Calu3 (cell line): ENCODE data around the gene RASSF6. TPM values are rescaled to one million over a fixed set of nuclear protein-coding genes. Genes with fewer than 3 reads are reported as not detected.
"Not testable (repeated sequence)": the region's sequence is repeated elsewhere in the genome, so short reads cannot be mapped to it uniquely, and the experiment has no call there.

Experiments
- BruUV-seq: library from RNA; stranded (reverse); fragments of 400-500 nt; replicated peaks from 2 replicates; lab custom pipeline; 2021; lab: Mats Ljungman, UMichigan
- CTCF ChIA-PET: fragments of 300-600 bp; sonication (Branson Sonifier 250); formaldehyde crosslinking; loops from one replicate; lab custom pipeline; 2022; ENCODE audit warnings: antibody characterized with exemption; lab: Charles Lee
- DNase-seq: peaks from one replicate; pipeline ENCODE4 v3.0.0; 2022
- H3K27ac Mint-ChIP-seq: one replicate; pipeline ENCODE4 v1.8.0; 2022; ENCODE audit warnings: mixed read lengths; ENCODE audit not compliant: unreplicated experiment
- H3K27me3 Mint-ChIP-seq: one replicate; pipeline ENCODE4 v1.8.0; 2022; ENCODE audit warnings: mixed read lengths; ENCODE audit not compliant: unreplicated experiment
- H3K36me3 Mint-ChIP-seq: one replicate; pipeline ENCODE4 v1.8.0; 2022; ENCODE audit warnings: mild to moderate bottlenecking, moderate library complexity, mixed read lengths; ENCODE audit not compliant: insufficient read depth, unreplicated experiment
- H3K4me1 Mint-ChIP-seq: one replicate; pipeline ENCODE4 v1.8.0; 2022; ENCODE audit warnings: mild to moderate bottlenecking, low read depth, mixed read lengths; ENCODE audit not compliant: unreplicated experiment
- H3K4me3 Mint-ChIP-seq: one replicate; pipeline ENCODE4 v1.8.0; 2022; ENCODE audit warnings: mild to moderate bottlenecking, low read depth, moderate library complexity, mixed read lengths; ENCODE audit not compliant: unreplicated experiment
- H3K9me3 Mint-ChIP-seq: one replicate; pipeline ENCODE4 v1.8.0; 2022; ENCODE audit warnings: low read depth, mixed read lengths; ENCODE audit not compliant: unreplicated experiment
- intact Hi-C: fragments of 100-400 bp; cut with micrococcal nuclease; formaldehyde crosslinking; loops from one replicate; pipeline ENCODE4 v1.10.0; 2022; ENCODE audit not compliant: unreplicated experiment
- total RNA-seq: library from RNA; stranded (reverse); gene quantifications from 2 replicates; pipeline ENCODE4 v1.2.3, GENCODE V29; 2022
- TF ChIP-seq, protein P1 (sequence below): fragments of 200-600 bp; IDR thresholded peaks from one replicate; pipeline ENCODE4 v1.8.0; 2022; ENCODE audit warnings: antibody characterized with exemption; ENCODE audit not compliant: unreplicated experiment

The RASSF6 gene
- total RNA-seq, 1 experiment from 2014 or later = 12.8 TPM

DNA sequence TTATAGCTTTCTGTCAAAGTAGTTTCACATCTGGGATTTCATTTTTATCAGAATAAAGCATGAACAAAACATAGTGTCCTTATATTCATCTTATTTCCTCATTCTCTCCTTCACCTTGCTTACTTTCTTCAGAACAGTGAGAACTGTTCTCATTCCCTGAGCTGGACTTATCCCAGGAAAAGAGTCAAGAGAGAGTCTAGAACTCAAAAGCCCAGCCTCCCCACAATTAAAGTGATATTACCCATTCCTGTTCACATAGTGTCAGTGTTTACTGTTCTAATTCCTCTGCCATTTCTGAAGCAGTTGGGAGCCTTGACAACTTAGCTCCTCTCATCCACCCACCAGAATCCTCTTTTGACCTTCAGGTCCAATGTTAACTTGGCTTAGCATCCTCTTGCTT, 42.9 kb downstream of the RASSF6 start:
- H3K27ac Mint-ChIP-seq = no peak overlapping the region
- no peak for DNase-seq
- TF ChIP-seq, protein P1, sequence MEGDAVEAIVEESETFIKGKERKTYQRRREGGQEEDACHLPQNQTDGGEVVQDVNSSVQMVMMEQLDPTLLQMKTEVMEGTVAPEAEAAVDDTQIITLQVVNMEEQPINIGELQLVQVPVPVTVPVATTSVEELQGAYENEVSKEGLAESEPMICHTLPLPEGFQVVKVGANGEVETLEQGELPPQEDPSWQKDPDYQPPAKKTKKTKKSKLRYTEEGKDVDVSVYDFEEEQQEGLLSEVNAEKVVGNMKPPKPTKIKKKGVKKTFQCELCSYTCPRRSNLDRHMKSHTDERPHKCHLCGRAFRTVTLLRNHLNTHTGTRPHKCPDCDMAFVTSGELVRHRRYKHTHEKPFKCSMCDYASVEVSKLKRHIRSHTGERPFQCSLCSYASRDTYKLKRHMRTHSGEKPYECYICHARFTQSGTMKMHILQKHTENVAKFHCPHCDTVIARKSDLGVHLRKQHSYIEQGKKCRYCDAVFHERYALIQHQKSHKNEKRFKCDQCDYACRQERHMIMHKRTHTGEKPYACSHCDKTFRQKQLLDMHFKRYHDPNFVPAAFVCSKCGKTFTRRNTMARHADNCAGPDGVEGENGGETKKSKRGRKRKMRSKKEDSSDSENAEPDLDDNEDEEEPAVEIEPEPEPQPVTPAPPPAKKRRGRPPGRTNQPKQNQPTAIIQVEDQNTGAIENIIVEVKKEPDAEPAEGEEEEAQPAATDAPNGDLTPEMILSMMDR = no peak
- no peaks in the 10 kb centered on the region for H3K4me1 Mint-ChIP-seq
- H3K27me3 Mint-ChIP-seq = no peaks in the 10 kb centered on the region
- no peaks in the 10 kb centered on the region for H3K9me3 Mint-ChIP-seq
- no peak overlapping the region for H3K4me3 Mint-ChIP-seq
- intact Hi-C loops = loop anchor here (10.0 kb wide), 1 partner anchor 347 kb away; no protein-coding TSS in a partner anchor
- H3K36me3 Mint-ChIP-seq = peaks cover 10% of the 10 kb centered on the region
- CTCF ChIA-PET = no interaction called here
- no TSS peak for BruUV-seq

DNA sequence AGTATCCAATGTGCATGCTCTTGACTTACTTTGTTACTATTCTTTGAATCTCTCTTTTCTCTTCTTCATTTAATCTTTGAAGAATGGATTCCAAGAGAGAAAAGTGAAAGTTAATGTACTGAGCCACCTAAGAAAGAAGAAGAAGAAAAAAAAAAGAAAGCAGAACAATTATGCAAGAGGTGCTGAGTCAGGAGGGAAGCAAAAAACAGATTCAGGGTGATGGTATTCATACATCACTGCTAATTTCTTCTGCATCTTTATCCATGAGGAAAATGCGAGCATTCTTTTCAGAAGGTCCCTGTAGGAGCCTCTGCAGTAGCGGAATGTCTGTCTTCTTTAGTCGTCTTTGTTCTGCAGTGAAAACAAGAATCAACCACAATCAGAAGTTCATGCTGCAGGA, 43.9 kb downstream of the RASSF6 start:
- Mint-ChIP-seq H3K4me3 (no peak overlapping the region), H3K27ac (no peak overlapping the region), H3K9me3 (no peaks in the 10 kb centered on the region), H3K27me3 (no peaks in the 10 kb centered on the region), H3K4me1 (no peaks in the 10 kb centered on the region), H3K36me3 (peaks cover 4% of the 10 kb centered on the region)
- intact Hi-C loops = loop anchor here (10.0 kb wide), 1 partner anchor 348 kb away; no protein-coding TSS in a partner anchor
- DNase-seq = no peak
- no TSS peak for BruUV-seq
- TF ChIP-seq, protein P1 = no peak
- CTCF ChIA-PET = no interaction called here

DNA sequence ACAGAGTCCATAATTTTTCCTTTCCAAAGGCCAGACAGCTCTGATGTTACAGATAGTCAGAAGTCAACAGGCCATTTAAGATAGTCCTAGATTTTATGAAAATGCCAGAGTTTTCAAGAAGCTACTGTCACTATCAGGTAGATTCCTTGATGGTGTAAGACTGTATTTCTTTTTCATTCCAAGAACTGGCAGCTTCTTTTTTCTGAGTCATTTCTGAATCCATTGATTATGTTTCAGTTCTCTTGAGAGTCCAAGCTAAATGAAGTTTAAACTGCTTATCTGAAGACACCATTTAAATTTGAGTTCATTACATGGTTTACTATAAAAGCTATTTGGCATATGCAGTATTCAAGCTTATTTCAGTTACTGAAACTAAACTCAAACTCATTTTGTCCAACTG, 44.6 kb downstream of the RASSF6 start:
- no peak for DNase-seq
- Mint-ChIP-seq H3K9me3 (no peaks in the 10 kb centered on the region), H3K4me3 (no peak overlapping the region), H3K27me3 (no peaks in the 10 kb centered on the region), H3K36me3 (no peaks in the 10 kb centered on the region), H3K27ac (no peak overlapping the region), H3K4me1 (no peaks in the 10 kb centered on the region)
- no TSS peak for BruUV-seq
- intact Hi-C loops = loop anchor here (10.0 kb wide), 1 partner anchor 349 kb away; no protein-coding TSS in a partner anchor
- CTCF ChIA-PET = no interaction called here
- TF ChIP-seq, protein P1 = no peak

- no peaks in the 10 kb centered on the region for H3K9me3 Mint-ChIP-seq
- no peak overlapping the region for H3K4me3 Mint-ChIP-seq
- intact Hi-C loops = loop anchor here (2.0 to 10.0 kb wide), 2 partner anchors 81 to 351 kb away; no protein-coding TSS in a partner anchor
- H3K27ac Mint-ChIP-seq = no peak overlapping the region
- no TSS peak for BruUV-seq
- TF ChIP-seq, protein P1 = peak; percentile 71
- H3K36me3 Mint-ChIP-seq = no peaks in the 10 kb centered on the region
- H3K27me3 Mint-ChIP-seq = no peaks in the 10 kb centered on the region
- CTCF ChIA-PET = interaction anchor here (0.7 to 1.5 kb wide), 5 partner anchors 25 to 233 kb away, joined by 3 to 8 read pairs (median 5); partner anchors contain the start of gene RASSF6
- H3K4me1 Mint-ChIP-seq = no peaks in the 10 kb centered on the region
- peak; percentile 70 for DNase-seq
Observed at GRCh38 chr4:73573794-73574528, 46.3 kb downstream of the RASSF6 start.

- H3K27ac Mint-ChIP-seq, BruUV-seq, H3K36me3 Mint-ChIP-seq, DNase-seq, CTCF ChIA-PET, H3K4me3 Mint-ChIP-seq, intact Hi-C loops, H3K9me3 Mint-ChIP-seq, H3K4me1 Mint-ChIP-seq: not testable (repeated sequence)
- H3K27me3 Mint-ChIP-seq = peaks cover 29% of the 10 kb centered on the region
Observed at GRCh38 chr4:73550865-73551264, 69.4 kb downstream of the RASSF6 start.
